Skeletal muscle tissue (tissue), 4 donors: ENCODE results near the gene ATRIP. TPM values are rescaled to one million over a fixed set of nuclear protein-coding genes. Genes with fewer than 3 reads are reported as not detected.
A peak's percentile ranks its signal among the peaks of the same experiment; 100 is the strongest.

Experiments
- H3K27ac ChIP-seq: one replicate; pipeline ENCODE4 v1.7.0; 2013; ENCODE audit warnings: mild to moderate bottlenecking, low read depth, low read length, inconsistent platforms
- H3K27me3 ChIP-seq, 3 donors: one replicate each; pipeline ENCODE4 v1.7.0; 2013; ENCODE audit warnings: low read length in 3 of 3; ENCODE audit not compliant: control insufficient read depth in 3 of 3, insufficient read depth in 3 of 3
- H3K36me3 ChIP-seq, 3 donors: one replicate each; pipeline ENCODE4 v1.7.0; 2013; ENCODE audit warnings: low read length in 3 of 3; ENCODE audit not compliant: control insufficient read depth in 3 of 3, insufficient read depth in 3 of 3
- H3K4me1 ChIP-seq, 3 donors: one replicate each; pipeline ENCODE4 v1.7.0; 2013; ENCODE audit warnings: low read length in 3 of 3, mild to moderate bottlenecking in 3 of 3; ENCODE audit not compliant: control insufficient read depth in 3 of 3, insufficient read depth in 3 of 3
- H3K4me3 ChIP-seq, 3 donors: one replicate each; pipeline ENCODE4 v1.7.0; 2013; ENCODE audit warnings: low read length in 3 of 3
- H3K9ac ChIP-seq, 3 donors: one replicate each; pipeline ENCODE4 v1.7.0; 2013; ENCODE audit warnings: low read length in 3 of 3, mild to moderate bottlenecking in 3 of 3, moderate library complexity in 2 of 3, low read depth in 1 of 3
- H3K9me3 ChIP-seq, 3 donors: one replicate each; pipeline ENCODE4 v1.7.0; 2013; ENCODE audit warnings: low read length in 3 of 3; ENCODE audit not compliant: control insufficient read depth in 3 of 3
- total RNA-seq: library from RNA; depleted of rRNA; stranded (reverse); fragments of >200 nt; gene quantifications from one replicate; pipeline ENCODE4 v1.2.3, GENCODE V29; 2014
- donor health status: Osteomylitis.

Gene ATRIP
- total RNA-seq, 1 donor from 2014 or later, result 4.7 TPM

GRCh38 chr3:48423883-48424695, 22.4 kb upstream of the ATRIP start:
- peak overlapping the region in 1 of 3 donors; percentile 10 for H3K9ac ChIP-seq
- H3K27ac ChIP-seq, result no peak overlapping the region
- H3K4me1 ChIP-seq, result peaks cover 18 to 30% (median 19%) of the 10 kb centered on the region in 3 donors

GRCh38 chr3:48425281-48425812, 21.2 kb upstream of the ATRIP start:
- Histone ChIP-seq H3K27ac (no peak overlapping the region), H3K9ac (no peak overlapping the region), H3K9me3 (no peaks in the 10 kb centered on the region), H3K4me1 (peaks cover 24 to 37% (median 26%) of the 10 kb centered on the region in 3 donors), H3K36me3 (no peaks in the 10 kb centered on the region), H3K27me3 (peaks cover 0 to 34% (median 20%) of the 10 kb centered on the region in 3 donors), H3K4me3 (no peak overlapping the region)

More at GRCh38 chr3:48423883-48424695, 22.4 kb upstream of the ATRIP start:
- Histone ChIP-seq H3K9me3 (no peaks in the 10 kb centered on the region), H3K4me3 (no peak overlapping the region), H3K27me3 (peaks cover 0 to 34% (median 20%) of the 10 kb centered on the region in 3 donors), H3K36me3 (no peaks in the 10 kb centered on the region)

- no peak overlapping the region for H3K27ac ChIP-seq
- H3K27me3 ChIP-seq, result peaks cover 0 to 30% (median 20%) of the 10 kb centered on the region in 3 donors
- peaks cover 24 to 37% (median 27%) of the 10 kb centered on the region in 3 donors for H3K4me1 ChIP-seq
- no peaks in the 10 kb centered on the region for H3K36me3 ChIP-seq
- H3K9me3 ChIP-seq, result no peaks in the 10 kb centered on the region
- H3K9ac ChIP-seq, result peak overlapping the region in 1 of 3 donors; percentile 33
- H3K4me3 ChIP-seq, result no peak overlapping the region
Measured at GRCh38 chr3:48426401-48426909, 20.1 kb upstream of the ATRIP start.

- Histone ChIP-seq H3K4me1 (peaks cover 24 to 37% (median 27%) of the 10 kb centered on the region in 3 donors), H3K27ac (no peak overlapping the region), H3K27me3 (peaks cover 0 to 24% (median 20%) of the 10 kb centered on the region in 3 donors), H3K36me3 (peaks cover 0 to 2% (median under 1%) of the 10 kb centered on the region in 3 donors), H3K4me3 (no peak overlapping the region), H3K9me3 (no peaks in the 10 kb centered on the region), H3K9ac (peak overlapping the region in 1 of 3 donors; percentile 33)
Measured at GRCh38 chr3:48426944-48427629, 19.4 kb upstream of the ATRIP start.

- Histone ChIP-seq H3K36me3 (peaks cover 5 to 7% (median 5%) of the 10 kb centered on the region in 3 donors), H3K9me3 (no peaks in the 10 kb centered on the region), H3K9ac (peak overlapping the region in 2 of 3 donors; percentile 21 to 33), H3K4me3 (no peak overlapping the region), H3K27me3 (peaks cover 0 to 20% (median 19%) of the 10 kb centered on the region in 3 donors), H3K4me1 (peaks cover 24 to 37% (median 27%) of the 10 kb centered on the region in 3 donors), H3K27ac (no peak overlapping the region)
Measured at GRCh38 chr3:48427630-48427962, 18.9 kb upstream of the ATRIP start.

- H3K9ac ChIP-seq, result peak overlapping the region in 2 of 3 donors; percentile 21 to 33
- peaks cover 9 to 12% (median 10%) of the 10 kb centered on the region in 3 donors for H3K36me3 ChIP-seq
- H3K27me3 ChIP-seq, result peaks cover 0 to 16% (median 15%) of the 10 kb centered on the region in 3 donors
- peaks cover 24 to 37% (median 27%) of the 10 kb centered on the region in 3 donors for H3K4me1 ChIP-seq
- H3K27ac ChIP-seq, result no peak overlapping the region
- peak overlapping the region; percentile 1 to 65 (median 29) for H3K4me3 ChIP-seq
- no peaks in the 10 kb centered on the region for H3K9me3 ChIP-seq
Measured at GRCh38 chr3:48428088-48428571, 18.4 kb upstream of the ATRIP start.

- peaks cover 0 to 15% (median 14%) of the 10 kb centered on the region in 3 donors for H3K27me3 ChIP-seq
- no peak overlapping the region for H3K27ac ChIP-seq
- H3K4me1 ChIP-seq, result peaks cover 21 to 37% (median 27%) of the 10 kb centered on the region in 3 donors
- peak overlapping the region; percentile 56 to 66 (median 65) for H3K4me3 ChIP-seq
- peak overlapping the region in 1 of 3 donors; percentile 74 for H3K9ac ChIP-seq
- H3K36me3 ChIP-seq, result peaks cover 13 to 18% (median 16%) of the 10 kb centered on the region in 3 donors
- no peaks in the 10 kb centered on the region for H3K9me3 ChIP-seq
Measured at GRCh38 chr3:48428572-48429316, 17.8 kb upstream of the ATRIP start.

GRCh38 chr3:48429317-48429959, 17.1 kb upstream of the ATRIP start:
- Histone ChIP-seq H3K27ac (no peak overlapping the region), H3K36me3 (peaks cover 15 to 18% (median 16%) of the 10 kb centered on the region in 3 donors), H3K9ac (peak overlapping the region in 2 of 3 donors; percentile 65 to 74), H3K27me3 (peaks cover 0 to 15% (median 14%) of the 10 kb centered on the region in 3 donors), H3K4me3 (peak overlapping the region; percentile 59 to 72 (median 65)), H3K9me3 (no peaks in the 10 kb centered on the region), H3K4me1 (peaks cover 21 to 41% (median 27%) of the 10 kb centered on the region in 3 donors)
